ENCODE measurements around the gene ACY1. TPM values are rescaled to one million over a fixed set of nuclear protein-coding genes. Genes with fewer than 3 reads are reported as not detected.
A peak's percentile ranks its signal among the peaks of the same experiment; 100 is the strongest.

ACY1 gene
- polyA plus RNA-seq, 1 donor (not counting 4 experiments of a cell fraction or from before 2014, with no cell fraction given), result 71.8 TPM

GRCh38 chr3:51997935-51998596 lies 14.7 kb downstream of the ACY1 start:
- no peak overlapping the region for H3K9ac ChIP-seq (ENCODE audit: control insufficient read depth, extremely low read depth, insufficient read depth, low read length)
- H3K27ac ChIP-seq (ENCODE audit: control insufficient read depth, insufficient read depth, low read length), result no peak overlapping the region
- H3K4me2 ChIP-seq (ENCODE audit: control insufficient read depth, extremely low read depth, insufficient read depth, low read depth, low read length), result peak overlapping the region; percentile 9
- H3K9me3 ChIP-seq (ENCODE audit: control insufficient read depth, low read depth, low read length), result no peaks in the 10 kb centered on the region
- H3K27me3 ChIP-seq (ENCODE audit: control insufficient read depth, extremely low read depth, insufficient read depth, low read length), result no peaks in the 10 kb centered on the region
- TF ChIP-seq CTCF (optimal IDR thresholded peaks at IDR 0.05 in 1 of 3, IDR thresholded peaks at IDR 0.05 in 1 of 3, conservative IDR thresholded peaks at IDR 0.05 in 1 of 3; ENCODE audit: extremely low read depth in 1 of 3, insufficient read depth in 2 of 3, low read length in 3 of 3), result no peak
- no peak for TF ChIP-seq EZH2 (IDR thresholded peaks at IDR 0.05; ENCODE audit: low read length)
- H3K9me1 ChIP-seq (ENCODE audit: control insufficient read depth, extremely low read depth, insufficient read depth, low read length), result no peaks in the 10 kb centered on the region
- H3K79me2 ChIP-seq (ENCODE audit: control insufficient read depth, insufficient read depth, low read length), result peaks cover 23% of the 10 kb centered on the region
- peaks cover 4% of the 10 kb centered on the region for H4K20me1 ChIP-seq (ENCODE audit: control insufficient read depth, extremely low read depth, insufficient read depth, low read length)
- DNase-seq (ENCODE audit: low read depth, low spot score) (no peak), FAIRE-seq (peak; percentile 98)
- dilution Hi-C loops (cut with MboI; ENCODE audit: extremely low pct_ligation_motif_present, low sequenced_read_pairs), result no loop called here
- no peak overlapping the region for H3K4me3 ChIP-seq (ENCODE audit: control insufficient read depth in 2 of 3, extremely low read depth in 1 of 3, insufficient read depth in 2 of 3, low read depth in 1 of 3, low read length in 3 of 3)
- peaks cover 14 to 16% of the 10 kb centered on the region in 2 experiments for H3K36me3 ChIP-seq (ENCODE audit: control insufficient read depth in 2 of 2, extremely low read depth in 1 of 2, insufficient read depth in 2 of 2, low read length in 2 of 2)
- no peak overlapping the region for H2AFZ ChIP-seq (ENCODE audit: control insufficient read depth, low read length)
- peaks cover 24% of the 10 kb centered on the region for H3K4me1 ChIP-seq (ENCODE audit: control insufficient read depth, extremely low read depth, insufficient read depth, low read length)

GRCh38 chr3:51998774-51999173 lies 15.4 kb downstream of the ACY1 start:
- Histone ChIP-seq H3K36me3 (ENCODE audit: control insufficient read depth in 2 of 2, extremely low read depth in 1 of 2, insufficient read depth in 2 of 2, low read length in 2 of 2) (peaks cover 12 to 15% of the 10 kb centered on the region in 2 experiments), H3K9me3 (ENCODE audit: control insufficient read depth, low read depth, low read length) (no peaks in the 10 kb centered on the region), H3K27ac (ENCODE audit: control insufficient read depth, insufficient read depth, low read length) (no peak overlapping the region), H3K79me2 (ENCODE audit: control insufficient read depth, insufficient read depth, low read length) (peaks cover 19% of the 10 kb centered on the region), H3K4me2 (ENCODE audit: control insufficient read depth, extremely low read depth, insufficient read depth, low read depth, low read length) (no peak overlapping the region), H3K4me3 (ENCODE audit: control insufficient read depth in 2 of 3, extremely low read depth in 1 of 3, insufficient read depth in 2 of 3, low read depth in 1 of 3, low read length in 3 of 3) (no peak overlapping the region), H3K27me3 (ENCODE audit: control insufficient read depth, extremely low read depth, insufficient read depth, low read length) (no peaks in the 10 kb centered on the region), H3K4me1 (ENCODE audit: control insufficient read depth, extremely low read depth, insufficient read depth, low read length) (peaks cover 24% of the 10 kb centered on the region), H3K9me1 (ENCODE audit: control insufficient read depth, extremely low read depth, insufficient read depth, low read length) (no peaks in the 10 kb centered on the region), H3K9ac (ENCODE audit: control insufficient read depth, extremely low read depth, insufficient read depth, low read length) (no peak overlapping the region), H2AFZ (ENCODE audit: control insufficient read depth, low read length) (no peak overlapping the region), H4K20me1 (ENCODE audit: control insufficient read depth, extremely low read depth, insufficient read depth, low read length) (peaks cover 4% of the 10 kb centered on the region)
- no peak for FAIRE-seq
- TF ChIP-seq EZH2 (IDR thresholded peaks at IDR 0.05; ENCODE audit: low read length), result no peak
- no peak for TF ChIP-seq CTCF (optimal IDR thresholded peaks at IDR 0.05 in 1 of 3, IDR thresholded peaks at IDR 0.05 in 1 of 3, conservative IDR thresholded peaks at IDR 0.05 in 1 of 3; ENCODE audit: extremely low read depth in 1 of 3, insufficient read depth in 2 of 3, low read length in 3 of 3)
- dilution Hi-C loops (cut with MboI; ENCODE audit: extremely low pct_ligation_motif_present, low sequenced_read_pairs), result no loop called here
- no peak for DNase-seq (ENCODE audit: low read depth, low spot score)
